ENCODE results near the gene TSPAN32. TPM values are rescaled to one million over a fixed set of nuclear protein-coding genes. Genes with fewer than 3 reads are reported as not detected.
"Not testable (repeated sequence)": the region's sequence is repeated elsewhere in the genome, so short reads cannot be mapped to it uniquely, and the experiment has no call there.

TSPAN32 gene
- polyA plus RNA-seq, 10 donors: 2.0 to 5.6 (median 2.5) TPM

GRCh38 chr11:2363577-2364370 lies 62.0 kb downstream of the TSPAN32 start:
- no peak for DNase-seq

DNA sequence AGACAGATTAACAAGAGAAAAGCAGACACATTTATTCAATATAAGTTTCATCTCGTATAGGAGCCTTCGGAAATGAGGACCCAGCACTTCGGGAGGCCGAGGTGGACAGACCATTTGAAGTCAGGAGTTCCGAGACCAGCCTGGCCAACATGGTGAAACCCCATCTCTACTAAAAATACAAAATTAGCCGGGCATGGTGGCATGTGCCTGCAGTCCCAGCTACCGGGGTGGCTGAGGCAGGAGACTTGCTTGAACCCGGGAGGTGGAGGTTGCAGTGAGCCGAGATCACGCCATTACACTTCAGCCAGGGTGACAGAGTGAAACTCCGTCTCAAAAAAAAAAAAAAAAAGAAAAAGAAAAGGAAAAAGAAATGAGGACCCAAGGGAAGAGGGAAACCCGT lies 62.6 kb downstream of the TSPAN32 start:
- not testable (repeated sequence) for DNase-seq

DNA sequence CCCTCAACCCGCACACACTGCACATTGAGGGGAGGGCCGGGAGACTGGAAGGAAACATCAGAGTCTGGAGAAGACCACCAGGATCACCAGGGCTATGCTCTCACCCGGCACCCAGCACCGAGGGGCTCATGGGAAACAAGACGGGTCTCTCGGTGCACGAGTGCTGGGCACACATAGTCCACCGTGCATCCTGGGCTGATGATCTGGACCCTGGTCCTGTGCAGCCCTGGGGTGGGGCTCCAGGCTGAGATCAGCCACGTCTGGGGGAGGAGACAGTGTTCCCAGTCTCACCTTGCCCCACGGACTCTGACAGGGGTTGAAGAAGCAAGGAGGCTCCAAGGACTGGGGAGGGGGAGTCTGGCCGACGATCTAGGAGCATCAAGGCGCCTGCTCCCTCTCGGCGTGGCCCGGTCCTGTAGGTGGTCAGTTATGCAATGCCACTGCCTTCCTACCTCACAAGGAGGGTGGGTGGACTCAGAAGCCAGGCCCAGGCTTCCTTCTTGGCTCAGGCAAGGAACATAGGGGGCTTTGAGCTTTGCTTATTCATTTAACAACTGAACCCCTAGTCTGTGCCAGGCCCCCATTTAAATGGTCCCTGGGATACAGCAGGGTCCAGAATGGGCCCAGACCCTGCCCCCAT lies 63.9 kb downstream of the TSPAN32 start:
- no peak for DNase-seq

- no peak for DNase-seq
These were observed 64.5 kb downstream of the TSPAN32 start for GRCh38 chr11:2366276-2366675.

- DNase-seq: no peak
These were observed 64.9 kb downstream of the TSPAN32 start for GRCh38 chr11:2366733-2367132.

- DNase-seq: no peak
These were observed 65.7 kb downstream of the TSPAN32 start for GRCh38 chr11:2367266-2368160.

Other genes starting within 250 kb of the TSPAN32 start
- 1,000 to 10,000 TPM; 3,184 to 5,148 (median 3,915) TPM for gene IGF2, start 162.6 kb upstream of the TSPAN32 start, polyA plus RNA-seq (ENCODE audit: insufficient read length in 10 of 10)
- not detected for gene INS, start 140.8 kb upstream of the TSPAN32 start, polyA plus RNA-seq (ENCODE audit: insufficient read length in 10 of 10)
- gene TH, start 130.2 kb upstream of the TSPAN32 start, polyA plus RNA-seq (ENCODE audit: insufficient read length in 10 of 10): 1 to 10 TPM in 1 of 10 donors, under 1 TPM in 9; 0.21 to 1.2 (median 0.65) TPM
- under 1 TPM in 5 of 10 donors, not detected in 5; 0.12 to 0.40 (median 0.22) TPM for gene ASCL2, start 31.4 kb upstream of the TSPAN32 start, polyA plus RNA-seq (ENCODE audit: insufficient read length in 10 of 10)
- gene C11orf21, start 95 bp upstream of the TSPAN32 start, polyA plus RNA-seq (ENCODE audit: insufficient read length in 10 of 10): 1 to 10 TPM in 9 of 10 donors, under 1 TPM in 1; 0.50 to 6.0 (median 2.0) TPM
- gene CD81, start 75.3 kb downstream of the TSPAN32 start, polyA plus RNA-seq (ENCODE audit: insufficient read length in 10 of 10): 100 to 1,000 TPM; 393 to 521 (median 464) TPM
- 10 to 100 TPM; 16.8 to 25.2 (median 21.1) TPM for gene TSSC4, start 98.7 kb downstream of the TSPAN32 start, polyA plus RNA-seq (ENCODE audit: insufficient read length in 10 of 10)
- gene TRPM5, start 142.5 kb downstream of the TSPAN32 start, polyA plus RNA-seq (ENCODE audit: insufficient read length in 10 of 10): under 1 TPM in 2 of 10 donors, not detected in 8; 0.05 TPM
- 1 to 10 TPM; 1.2 to 3.6 (median 2.4) TPM for gene KCNQ1, start 143.0 kb downstream of the TSPAN32 start, polyA plus RNA-seq (ENCODE audit: insufficient read length in 10 of 10)